GM21526 (cell line): ENCODE results near the gene SLC20A1.
"Not testable (repeated sequence)": the region's sequence is repeated elsewhere in the genome, so short reads cannot be mapped to it uniquely, and the experiment has no call there.

Source experiments
- ATAC-seq: cut with Tn5 transposase; IDR thresholded peaks from one replicate; pipeline ENCODE4 v1.9.1; 2021; ENCODE audit warnings: moderate library complexity; ENCODE audit not compliant: unreplicated experiment, low FRiP score

Gene SLC20A1, protein sequence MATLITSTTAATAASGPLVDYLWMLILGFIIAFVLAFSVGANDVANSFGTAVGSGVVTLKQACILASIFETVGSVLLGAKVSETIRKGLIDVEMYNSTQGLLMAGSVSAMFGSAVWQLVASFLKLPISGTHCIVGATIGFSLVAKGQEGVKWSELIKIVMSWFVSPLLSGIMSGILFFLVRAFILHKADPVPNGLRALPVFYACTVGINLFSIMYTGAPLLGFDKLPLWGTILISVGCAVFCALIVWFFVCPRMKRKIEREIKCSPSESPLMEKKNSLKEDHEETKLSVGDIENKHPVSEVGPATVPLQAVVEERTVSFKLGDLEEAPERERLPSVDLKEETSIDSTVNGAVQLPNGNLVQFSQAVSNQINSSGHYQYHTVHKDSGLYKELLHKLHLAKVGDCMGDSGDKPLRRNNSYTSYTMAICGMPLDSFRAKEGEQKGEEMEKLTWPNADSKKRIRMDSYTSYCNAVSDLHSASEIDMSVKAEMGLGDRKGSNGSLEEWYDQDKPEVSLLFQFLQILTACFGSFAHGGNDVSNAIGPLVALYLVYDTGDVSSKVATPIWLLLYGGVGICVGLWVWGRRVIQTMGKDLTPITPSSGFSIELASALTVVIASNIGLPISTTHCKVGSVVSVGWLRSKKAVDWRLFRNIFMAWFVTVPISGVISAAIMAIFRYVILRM

GRCh38 chr2:112645310-112646101 is at the start of gene SLC20A1:
SLC20A1 (plus strand) TSS chr2:112645939; CDS start chr2:112646829, 890 bp downstream.
- ATAC-seq = peak; percentile 79

GRCh38 chr2:112597537-112598322 is 48.0 kb upstream of the SLC20A1 start:
- no peak for ATAC-seq

- no peak for ATAC-seq
Observed at GRCh38 chr2:112600634-112601033, 45.1 kb upstream of the SLC20A1 start.

DNA sequence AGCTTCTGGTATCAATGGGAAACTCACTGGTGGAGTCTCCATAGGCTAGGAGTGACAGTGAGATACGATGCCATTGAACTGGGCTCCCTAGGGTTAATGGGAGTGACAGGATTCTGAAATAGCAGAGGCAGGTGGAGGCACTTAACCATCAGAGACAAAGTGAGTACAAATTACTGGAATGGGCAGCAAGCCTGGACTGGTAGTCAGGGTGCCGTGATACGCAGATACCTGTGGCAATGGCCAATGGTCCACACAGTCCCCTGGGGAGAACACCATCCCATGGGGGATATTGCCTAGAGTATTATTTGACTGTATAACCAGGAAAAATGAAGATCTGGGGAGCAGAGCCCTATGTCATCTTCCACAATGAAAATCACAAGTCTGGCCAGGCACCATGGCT is 44.0 kb upstream of the SLC20A1 start:
- ATAC-seq = no peak

DNA sequence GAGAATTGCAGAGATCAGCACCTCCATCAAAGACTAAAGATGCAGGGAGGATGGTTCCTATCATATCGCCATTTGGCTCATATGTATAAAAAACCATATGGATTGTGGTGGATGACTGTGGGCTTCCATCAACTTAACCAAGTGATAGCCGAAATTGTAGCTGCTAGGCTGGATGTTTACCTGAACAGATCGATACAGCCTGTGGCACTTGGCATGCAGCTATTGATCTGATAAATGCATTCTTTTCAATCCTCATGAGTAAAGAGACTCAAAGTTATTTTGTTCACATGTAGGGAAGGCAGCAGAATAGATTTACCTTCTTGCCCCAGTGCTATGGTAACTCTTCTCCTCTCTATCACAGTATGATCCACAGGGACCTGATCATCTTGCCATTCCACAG is 42.8 kb upstream of the SLC20A1 start:
- ATAC-seq = no peak

DNA sequence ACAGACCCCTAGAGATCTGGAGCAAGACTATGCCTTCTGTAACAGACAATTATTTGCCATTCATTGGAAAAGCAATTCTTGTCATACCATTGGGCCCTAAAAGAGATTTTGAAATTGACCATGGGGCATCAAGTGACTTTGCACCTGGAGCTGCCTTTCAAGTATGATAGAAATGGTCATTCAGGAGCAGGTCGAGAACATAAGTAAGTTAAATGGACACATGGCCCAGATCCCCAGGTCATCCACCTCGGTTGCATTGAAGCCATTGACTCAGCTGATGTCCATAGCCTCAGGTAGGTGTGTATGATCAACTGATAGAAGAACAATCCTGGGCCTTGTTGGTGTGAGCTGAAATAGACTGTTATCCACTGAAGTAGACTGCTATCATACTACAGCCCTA is 42.0 kb upstream of the SLC20A1 start:
- no peak for ATAC-seq

DNA sequence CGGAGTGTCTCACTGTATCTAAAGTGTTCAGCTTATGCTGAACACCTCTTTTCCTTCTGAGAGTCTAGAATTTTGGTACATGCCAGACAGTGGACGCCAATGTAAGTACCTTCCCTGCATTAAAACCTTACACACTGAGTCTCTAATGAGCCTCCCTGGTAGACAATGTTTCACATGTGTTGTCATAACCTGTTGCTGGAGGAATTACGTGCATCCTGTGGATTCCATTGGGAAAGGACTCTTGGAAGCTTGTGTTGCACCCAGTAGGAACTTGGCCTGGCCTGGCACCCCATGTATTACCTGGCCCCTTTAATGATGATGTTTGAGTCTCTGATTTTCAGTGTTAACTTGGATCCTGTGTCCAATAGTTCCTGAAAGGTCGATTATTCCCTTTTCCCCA is 40.8 kb upstream of the SLC20A1 start:
- ATAC-seq = no peak

- no peak for ATAC-seq
Observed at GRCh38 chr2:112605926-112606325, 39.8 kb upstream of the SLC20A1 start.

GRCh38 chr2:112606547-112606946 is 39.2 kb upstream of the SLC20A1 start:
- ATAC-seq = no peak

DNA sequence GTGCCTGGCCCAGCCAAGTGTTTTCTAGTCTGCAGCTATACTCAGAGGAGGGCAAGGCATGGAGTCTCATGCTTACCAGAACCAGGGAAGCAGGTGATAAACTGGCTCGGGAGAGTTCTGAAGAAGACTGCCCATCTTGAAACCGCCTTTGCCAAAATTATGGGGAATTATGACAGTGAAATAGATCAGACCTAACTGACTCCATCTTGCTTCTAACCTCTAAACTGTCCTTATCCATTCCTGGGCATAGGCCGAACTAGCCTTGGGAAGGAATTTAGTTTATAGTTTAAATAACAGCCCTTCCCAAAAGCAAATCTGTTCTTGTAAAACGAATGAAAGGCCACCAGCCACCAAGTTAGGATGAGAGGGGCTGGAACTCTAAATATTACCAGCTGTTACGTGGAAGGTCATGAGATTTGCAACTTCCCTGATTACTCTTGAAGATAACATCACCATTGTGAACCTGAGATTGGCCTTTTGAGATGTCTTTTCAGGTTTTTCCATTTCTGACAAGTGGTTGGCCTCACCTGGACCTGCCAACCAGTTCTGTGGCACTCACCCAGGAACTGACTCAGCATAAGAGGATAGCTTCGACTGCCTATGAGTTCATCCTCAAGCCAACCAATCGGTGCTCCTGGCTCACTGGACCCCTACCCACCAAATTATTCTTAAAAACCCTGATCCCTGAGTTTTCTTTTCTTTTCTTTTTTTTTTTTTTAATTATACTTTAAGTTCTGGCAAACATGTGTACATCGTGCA is 37.9 kb upstream of the SLC20A1 start:
- no peak for ATAC-seq

DNA sequence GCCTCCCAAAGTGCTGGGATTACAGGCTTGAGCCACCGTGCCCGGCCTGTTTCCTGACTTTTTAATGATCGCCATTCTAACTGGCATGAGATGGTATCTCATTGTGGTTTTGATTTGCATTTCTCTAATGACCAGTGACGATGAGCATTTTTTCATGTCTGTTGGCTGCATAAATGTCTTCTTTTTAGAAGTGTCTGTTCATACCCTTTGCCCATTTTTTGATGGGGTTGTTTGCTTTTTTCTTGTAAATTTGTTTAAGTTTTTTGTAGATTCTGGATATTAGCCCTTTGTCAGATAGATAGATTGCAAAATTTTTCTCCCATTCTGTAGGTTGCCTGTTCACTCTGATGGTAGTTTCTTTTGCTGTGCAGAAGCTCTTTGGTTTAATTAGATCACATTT is 36.4 kb upstream of the SLC20A1 start:
- not testable (repeated sequence) for ATAC-seq

DNA sequence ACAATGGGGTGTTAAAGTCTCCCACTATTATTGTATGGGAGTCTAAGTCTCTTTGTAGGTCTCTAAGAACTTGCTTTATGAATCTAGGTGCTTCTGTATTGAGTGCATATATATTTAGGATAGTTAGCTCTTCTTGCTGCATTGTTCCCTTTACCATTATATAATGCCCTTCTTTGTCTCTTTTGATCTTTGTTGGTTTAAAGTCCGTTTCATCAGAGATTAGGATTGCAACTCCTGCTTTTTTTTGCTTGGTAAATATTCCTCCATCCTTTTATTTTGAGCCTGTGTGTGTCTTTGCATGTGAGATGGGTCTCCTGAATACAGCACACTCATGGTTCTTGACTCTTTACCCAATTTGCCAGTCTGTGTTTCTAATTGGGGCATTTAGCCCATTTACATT is 33.5 kb upstream of the SLC20A1 start:
- ATAC-seq = not testable (repeated sequence)

GRCh38 chr2:112614201-112614840 is 31.4 kb upstream of the SLC20A1 start:
- no peak for ATAC-seq

- no peak for ATAC-seq
Observed at GRCh38 chr2:112615051-112615450, 30.7 kb upstream of the SLC20A1 start.

DNA sequence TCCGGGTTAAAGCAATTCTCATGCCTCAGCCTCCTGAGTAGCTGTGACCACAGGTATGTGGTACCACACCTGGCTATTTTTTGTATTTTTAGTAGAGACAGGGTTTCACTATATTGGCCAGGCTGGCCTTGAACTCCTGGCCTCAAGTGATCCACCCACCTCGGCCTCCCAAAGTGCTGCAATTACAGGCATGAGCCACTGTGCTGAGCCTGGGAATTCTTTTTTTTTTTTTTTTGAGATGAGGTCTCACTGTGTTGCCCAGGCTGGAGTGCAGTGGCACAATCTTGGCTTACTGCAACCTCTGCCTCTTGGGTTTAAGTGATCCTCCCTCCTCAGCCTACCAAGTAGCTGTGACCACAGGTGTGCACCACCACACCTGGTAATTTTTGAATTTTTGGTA is 29.9 kb upstream of the SLC20A1 start:
- ATAC-seq = not testable (repeated sequence)

GRCh38 chr2:112618383-112618782 is 27.4 kb upstream of the SLC20A1 start:
- no peak for ATAC-seq

- ATAC-seq = no peak
Observed at GRCh38 chr2:112621790-112622527, 23.8 kb upstream of the SLC20A1 start.

- ATAC-seq = no peak
Observed at GRCh38 chr2:112622528-112622849, 23.2 kb upstream of the SLC20A1 start.
